Stomach (tissue), 4 donors: ENCODE data around the gene NINL.

Experiments
- EP300 ChIP-seq: sonication (generic); formaldehyde crosslinking; IDR thresholded peaks from one replicate; pipeline ENCODE4 v1.6.1; 2017; ENCODE audit warnings: antibody characterized with exemption
- POLR2A ChIP-seq, 4 donors: fragments of 450-650 bp; IDR thresholded peaks; one replicate each; pipeline ENCODE4 v1.6.1; 2016; ENCODE audit warnings: antibody characterized with exemption in 4 of 4, control low read depth in 2 of 4, mild to moderate bottlenecking in 1 of 4, moderate library complexity in 1 of 4
- POLR2AphosphoS5 ChIP-seq, 3 donors: sonication (generic); formaldehyde crosslinking; IDR thresholded peaks; one replicate each; pipeline ENCODE4 v1.6.1; 2016; ENCODE audit warnings: antibody characterized with exemption in 3 of 3
- TF ChIP-seq, protein P1 (sequence below), 7 experiments: fragments of 450-650 bp in 4 of 7; fragments of 200-600 bp in 3 of 7; sonication (generic) in 3 of 7; IDR thresholded peaks; one replicate each; pipeline ENCODE4 v1.5.1; 2016 to 2019; ENCODE audit warnings: antibody characterized with exemption in 7 of 7, control low read depth in 2 of 7, mild to moderate bottlenecking in 1 of 7

- TF ChIP-seq POLR2AphosphoS5 (IDR thresholded peaks at IDR 0.05) = no peak
- no peak for TF ChIP-seq EP300
- no peak for TF ChIP-seq POLR2A (IDR thresholded peaks at IDR 0.05)
- TF ChIP-seq, protein P1, sequence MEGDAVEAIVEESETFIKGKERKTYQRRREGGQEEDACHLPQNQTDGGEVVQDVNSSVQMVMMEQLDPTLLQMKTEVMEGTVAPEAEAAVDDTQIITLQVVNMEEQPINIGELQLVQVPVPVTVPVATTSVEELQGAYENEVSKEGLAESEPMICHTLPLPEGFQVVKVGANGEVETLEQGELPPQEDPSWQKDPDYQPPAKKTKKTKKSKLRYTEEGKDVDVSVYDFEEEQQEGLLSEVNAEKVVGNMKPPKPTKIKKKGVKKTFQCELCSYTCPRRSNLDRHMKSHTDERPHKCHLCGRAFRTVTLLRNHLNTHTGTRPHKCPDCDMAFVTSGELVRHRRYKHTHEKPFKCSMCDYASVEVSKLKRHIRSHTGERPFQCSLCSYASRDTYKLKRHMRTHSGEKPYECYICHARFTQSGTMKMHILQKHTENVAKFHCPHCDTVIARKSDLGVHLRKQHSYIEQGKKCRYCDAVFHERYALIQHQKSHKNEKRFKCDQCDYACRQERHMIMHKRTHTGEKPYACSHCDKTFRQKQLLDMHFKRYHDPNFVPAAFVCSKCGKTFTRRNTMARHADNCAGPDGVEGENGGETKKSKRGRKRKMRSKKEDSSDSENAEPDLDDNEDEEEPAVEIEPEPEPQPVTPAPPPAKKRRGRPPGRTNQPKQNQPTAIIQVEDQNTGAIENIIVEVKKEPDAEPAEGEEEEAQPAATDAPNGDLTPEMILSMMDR (IDR thresholded peaks at IDR 0.05) = no peak
Observed at GRCh38 chr20:25588491-25588890, 3.2 kb upstream of the NINL start.
